Measurements from ENCODE around the gene ATP6AP1. TPM values are rescaled to one million over a fixed set of nuclear protein-coding genes. Genes with fewer than 3 reads are reported as not detected.

The ATP6AP1 gene
- total and polyA plus RNA-seq, 9 of the 15 experiments (the other 6 are each of a cell fraction or from before 2014, with no cell fraction given): 8.3 to 90.5 (median 52.9) TPM

DNA sequence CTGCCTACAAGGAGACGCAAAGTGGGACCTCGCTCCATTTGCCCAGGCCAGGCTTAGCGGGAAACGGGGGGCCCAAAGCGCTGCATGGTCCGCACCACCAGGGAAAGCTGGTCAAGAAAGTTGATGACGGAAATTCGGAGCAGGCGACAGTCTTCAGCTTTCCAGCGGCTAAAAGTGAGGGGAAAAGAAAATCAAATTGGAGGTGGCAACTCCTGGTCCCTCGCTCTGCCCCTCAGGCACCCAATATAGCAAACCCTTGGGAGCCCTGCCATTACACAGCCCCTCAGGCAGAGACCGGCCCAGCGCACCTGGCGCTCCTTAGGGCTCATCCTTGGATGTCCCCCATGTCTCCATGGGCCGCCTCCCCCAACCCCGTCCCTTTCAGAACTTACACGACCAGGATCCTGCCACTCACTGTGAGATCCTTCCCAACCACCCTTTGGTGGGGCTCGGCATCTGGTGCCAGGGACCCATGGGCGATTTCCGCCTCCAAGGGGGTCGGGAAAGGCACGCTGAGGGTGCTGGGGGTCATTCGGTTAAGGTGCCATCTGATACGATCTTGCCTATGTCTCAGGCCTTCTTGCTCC, 49.5 kb downstream of the ATP6AP1 start:
- peak overlapping the region; percentile 60 for H3K4me3 ChIP-seq
- peaks cover 26 to 41% of the 10 kb centered on the region in 2 experiments for H3K4me1 ChIP-seq (replicated peaks in 1 of 2; ENCODE audit: control insufficient read depth in 2 of 2, insufficient read depth in 2 of 2, low read length in 2 of 2)
- no peaks in the 10 kb centered on the region for H3K27me3 ChIP-seq (ENCODE audit: control insufficient read depth in 2 of 2, insufficient read depth in 2 of 2, low read length in 2 of 2)
- no peak for DNase-seq (ENCODE audit: extremely low read depth in 1 of 4, low spot score in 3 of 4)
- intact Hi-C loops (cut with micrococcal nuclease) (loop anchor here (5.0 kb wide), 1 partner anchor 51 kb away; the partner anchor contains the start of gene ATP6AP1), in situ Hi-C loops (cut with MboI) (no loop called here)
- H3K27ac ChIP-seq (ENCODE audit: extremely low read depth, low read depth, low read length): peak overlapping the region; percentile 74
- H4K20me1 ChIP-seq (replicated peaks; ENCODE audit: control insufficient read depth, insufficient read depth, low read length): no peaks in the 10 kb centered on the region
- ATAC-seq: no peak
- H3K36me3 ChIP-seq (ENCODE audit: control insufficient read depth, insufficient read depth, low read length): peaks cover 3% of the 10 kb centered on the region; the same call in 2 of the 3 replicates
- no peaks in the 10 kb centered on the region for H3K9me3 ChIP-seq (replicated peaks; ENCODE audit: control insufficient read depth, insufficient read depth, low read depth, low read length)
- ChIA-PET CTCF (ENCODE audit: low intra/inter-chr PET ratio) (no interaction called here), POLR2A (interaction anchor here (0.7 to 1.6 kb wide), 9 partner anchors 8 to 77 kb away, joined by 3 to 11 read pairs (median 4); no protein-coding TSS in a partner anchor)
- BruUV-seq (replicated peaks): TSS peak; percentile 96
- no peaks in the 10 kb centered on the region for H3K9me1 ChIP-seq (ENCODE audit: control insufficient read depth, insufficient read depth, low read length)
- H3K79me2 ChIP-seq (ENCODE audit: control insufficient read depth, insufficient read depth, low read length): peaks cover 11% of the 10 kb centered on the region
- peak overlapping the region; percentile 95 for H3K4me2 ChIP-seq (ENCODE audit: insufficient read depth, low read length)
- TF ChIP-seq CSDE1 (IDR thresholded peaks at IDR 0.05) (no peak), KDM5B (IDR thresholded peaks at IDR 0.05; ENCODE audit: insufficient replicate concordance, low read depth, low read length) (peak; percentile 39), FOXM1 (IDR thresholded peaks at IDR 0.05; ENCODE audit: low read depth) (no peak), FOXM1 (CRISPR knock-in tag; IDR thresholded peaks at IDR 0.05; ENCODE audit: low read depth) (0 out of 2 replicates have a peak, but pooled peaks have one; percentile 6), SIRT6 (IDR thresholded peaks at IDR 0.05; ENCODE audit: low read depth, low read length) (peak; percentile 53), RBBP5 (IDR thresholded peaks at IDR 0.05; ENCODE audit: borderline replicate concordance, insufficient read depth, low read length, poor library complexity, severe bottlenecking) (peak; percentile 31), ZNF140 (CRISPR knock-in tag; IDR thresholded peaks at IDR 0.05) (no peak), ZNF239 (CRISPR knock-in tag; IDR thresholded peaks at IDR 0.05) (no peak), ZNF444 (CRISPR knock-in tag; IDR thresholded peaks at IDR 0.05) (no peak), ZNF79 (CRISPR knock-in tag; IDR thresholded peaks at IDR 0.05; ENCODE audit: low read depth) (no peak)
- no peak overlapping the region for H2AFZ ChIP-seq (ENCODE audit: low read depth, low read length)
- FAIRE-seq: no peak
- peak overlapping the region; percentile 76 to 89 for H3K9ac ChIP-seq (ENCODE audit: insufficient read depth in 1 of 2, low read depth in 2 of 2, low read length in 2 of 2)
- WGBS (ENCODE audit: insufficient coverage, low coverage, missing lambda C conversion rate): 33% methylated on average over 17 of the region's 24 CpGs

Data from K562 (cell line).